T-helper 1 cell (primary cell): ENCODE results near the gene OTOR.

Experiments
- DNase-seq, 5 donors: peaks; one replicate each; pipeline ENCODE4 v3.0.0-alpha.2; 2012 to 2020

OTOR gene

GRCh38 chr20:16749573-16749972 lies 1.4 kb downstream of the OTOR start:
- DNase-seq, result no peak

DNA sequence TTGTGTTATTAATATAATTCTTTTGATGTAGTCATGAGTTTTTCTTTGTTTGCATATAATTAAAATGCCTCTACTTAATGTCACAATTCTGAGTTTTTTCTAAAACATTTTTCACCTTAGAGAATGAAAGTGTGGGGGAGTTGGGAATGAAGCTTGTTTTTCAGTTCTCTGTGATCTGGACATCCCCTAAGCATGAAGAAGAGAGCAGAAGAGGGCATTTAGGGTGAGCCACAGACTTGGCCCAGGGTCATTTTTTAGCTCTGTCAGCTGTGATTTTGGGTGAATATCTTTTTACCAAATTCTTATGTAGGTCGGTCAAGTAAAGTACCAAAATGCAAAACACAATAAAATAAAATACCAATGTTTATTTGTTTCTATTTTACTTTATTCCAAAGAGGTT lies 3.9 kb downstream of the OTOR start:
- no peak for DNase-seq

DNA sequence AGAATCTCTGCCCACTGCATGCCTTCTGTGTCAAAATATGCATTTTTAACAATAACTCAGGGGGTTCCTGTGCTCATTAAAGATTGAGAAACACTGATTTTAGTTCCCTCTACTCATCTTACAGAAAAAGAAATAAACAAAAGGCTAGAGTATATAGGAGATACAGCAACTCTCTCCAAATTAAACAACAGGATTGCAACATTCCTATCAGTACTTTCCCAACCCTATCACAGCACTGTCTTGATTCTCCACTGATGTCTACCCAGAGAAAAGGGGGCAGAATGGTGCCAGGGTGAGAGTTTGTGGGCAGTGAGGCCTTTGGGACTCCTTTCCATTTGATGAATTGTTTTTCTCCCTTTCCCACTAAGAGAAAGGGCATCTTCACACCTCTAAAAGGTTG lies 4.7 kb downstream of the OTOR start:
- DNase-seq, result no peak

- no peak for DNase-seq
These were observed 10.5 kb downstream of the OTOR start for GRCh38 chr20:16758454-16759180.

GRCh38 chr20:16759181-16759563 lies 11.0 kb downstream of the OTOR start:
- DNase-seq, result no peak

DNA sequence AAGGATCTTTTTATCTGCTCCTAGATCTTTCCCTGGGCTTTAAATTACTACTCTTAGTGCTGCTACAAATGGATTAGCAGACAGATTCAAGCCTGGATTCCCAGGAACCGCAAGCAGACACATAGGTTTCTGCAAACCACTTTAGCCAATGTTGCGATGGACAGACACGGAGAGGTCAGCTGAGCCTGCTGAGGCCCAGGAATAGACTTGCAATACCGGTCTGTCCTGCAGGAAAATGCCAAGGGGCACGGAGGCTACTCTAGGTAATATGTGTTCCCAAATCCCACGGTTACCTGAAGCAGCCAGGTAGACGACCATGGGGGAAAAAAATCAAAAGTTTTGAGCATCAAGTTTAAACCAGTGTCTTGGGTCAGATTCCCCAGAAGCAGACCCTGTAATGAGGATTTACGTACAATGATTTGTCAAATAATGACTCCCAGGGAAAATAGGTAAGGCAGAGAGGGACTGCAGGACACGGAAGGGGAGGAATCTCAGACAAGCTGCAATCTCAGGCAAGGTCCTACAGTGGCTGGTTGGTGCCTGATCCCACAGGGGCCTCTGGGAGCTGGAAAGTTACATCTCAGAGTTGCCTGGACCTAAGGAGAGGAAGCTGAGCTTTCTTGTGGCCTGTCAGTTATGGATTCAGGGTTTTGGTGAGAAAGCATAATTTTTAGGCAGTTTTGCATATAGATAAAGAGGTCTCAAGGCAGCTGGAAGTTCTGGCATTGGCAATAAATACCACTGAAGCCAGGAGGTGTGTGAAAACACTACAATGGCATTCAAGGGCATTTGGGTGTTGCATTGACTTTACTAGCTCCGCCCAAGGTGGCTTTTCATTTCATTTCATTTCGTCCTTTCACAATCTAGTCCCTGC lies 12.5 kb downstream of the OTOR start:
- DNase-seq, result no peak

GRCh38 chr20:16761305-16761829 lies 13.2 kb downstream of the OTOR start:
- peak in 4 of 5 donors; percentile 11 to 53 (median 35) for DNase-seq

DNA sequence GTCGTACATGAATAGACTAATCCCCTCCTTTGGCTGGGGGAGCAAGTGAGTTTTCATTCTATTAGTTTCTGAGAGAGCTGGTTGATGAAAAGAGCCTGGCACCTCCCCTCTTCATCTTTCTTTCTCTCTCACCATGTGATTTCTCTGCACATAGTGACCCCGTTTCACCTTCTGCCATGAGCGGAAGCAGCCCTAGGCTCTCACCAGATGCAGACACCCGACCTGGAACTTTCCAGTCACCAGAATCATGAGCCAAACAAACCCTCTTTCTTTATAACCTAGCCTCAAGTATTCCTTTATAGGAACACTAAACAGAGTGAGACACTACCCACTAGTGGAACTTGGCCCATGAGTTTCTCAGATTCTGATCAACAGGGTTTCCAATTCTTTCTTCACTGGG lies 16.4 kb downstream of the OTOR start:
- no peak for DNase-seq

DNA sequence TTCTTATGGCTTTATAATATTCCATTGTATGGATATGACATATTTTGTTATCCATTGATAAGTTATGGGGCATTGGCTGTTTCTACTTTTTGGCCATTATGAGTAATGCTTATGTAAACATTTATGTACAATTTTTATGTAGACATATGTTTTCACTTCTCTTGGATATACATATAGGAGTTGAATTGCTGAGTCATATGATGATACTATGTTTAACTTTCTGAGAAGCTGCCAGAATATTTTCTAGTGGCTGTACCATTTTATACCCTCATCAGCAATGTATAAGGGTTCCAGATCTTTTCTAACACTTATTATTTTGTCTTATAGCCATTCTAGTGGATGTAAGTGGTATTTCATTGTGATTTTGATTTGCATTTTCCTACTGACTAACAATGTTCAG lies 23.1 kb downstream of the OTOR start:
- DNase-seq, result no peak

DNA sequence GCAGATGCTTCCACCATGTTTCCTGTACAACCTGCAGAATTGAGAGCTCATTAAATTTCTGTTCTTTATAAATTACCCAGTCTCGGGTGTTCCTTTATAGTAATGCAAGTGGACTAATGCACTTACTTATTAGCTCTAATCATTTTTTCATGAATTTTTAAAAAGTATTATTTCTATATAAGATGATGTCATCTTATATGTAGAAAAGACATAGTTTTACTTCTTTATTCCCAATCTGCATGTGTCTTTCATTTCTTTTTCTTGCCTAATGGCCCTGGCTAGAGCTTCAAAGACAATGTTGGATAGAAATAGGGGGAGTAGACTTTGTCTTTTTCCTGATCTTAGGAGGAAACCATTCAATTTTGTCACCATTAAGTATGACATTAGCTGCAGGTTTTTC lies 27.8 kb downstream of the OTOR start:
- DNase-seq, result no peak

DNA sequence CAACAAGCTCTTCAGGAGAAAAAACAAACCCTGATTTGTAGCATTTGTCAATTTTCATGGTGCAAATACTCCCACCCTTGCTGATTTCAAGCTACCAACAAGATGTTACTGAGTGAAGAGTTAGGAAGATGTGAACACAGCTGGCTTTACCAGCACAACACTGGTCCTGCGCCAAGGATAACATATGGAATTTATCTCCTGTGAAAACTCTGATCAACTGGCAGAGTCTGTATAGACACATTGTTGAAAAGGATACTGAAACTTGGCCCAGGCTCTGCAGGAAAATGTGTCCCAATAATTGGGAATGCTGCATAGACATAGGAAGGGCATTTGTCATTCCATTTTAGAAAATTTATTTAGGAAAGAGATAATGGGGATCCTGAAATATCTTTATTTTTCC lies 29.0 kb downstream of the OTOR start:
- no peak for DNase-seq

- no peak for DNase-seq
These were observed 30.0 kb downstream of the OTOR start for GRCh38 chr20:16778159-16778558.

DNA sequence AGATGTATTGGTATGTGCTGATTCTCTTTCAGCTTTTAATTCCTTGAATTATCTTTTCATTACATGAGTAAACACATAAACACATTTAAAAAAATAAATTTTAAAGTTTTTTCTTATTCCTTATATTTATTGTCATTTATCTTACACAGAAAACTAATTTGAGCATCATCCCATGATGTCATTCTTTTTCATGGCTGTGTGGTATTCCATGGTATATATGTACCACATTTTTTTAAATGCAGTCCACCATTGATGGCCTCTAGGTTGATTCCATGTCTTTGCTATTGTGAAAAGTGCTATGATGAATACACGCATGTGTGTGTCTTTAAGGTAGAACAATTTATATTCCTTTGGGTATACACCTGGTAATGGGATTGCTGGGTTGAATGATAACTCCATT lies 33.3 kb downstream of the OTOR start:
- no peak for DNase-seq

- DNase-seq, result no peak
These were observed 37.1 kb downstream of the OTOR start for GRCh38 chr20:16785226-16785625.
